Osteoblast (primary cell): Measurements from ENCODE around the gene GSTM3. TPM values are rescaled to one million over a fixed set of nuclear protein-coding genes. Genes with fewer than 3 reads are reported as not detected.

ENCODE experiments used
- DNase-seq: peaks from one replicate; pipeline ENCODE4 v3.0.0; 2011; ENCODE audit warnings: low spot score, mixed read lengths; ENCODE audit not compliant: insufficient read length; ENCODE audit errors: missing footprints
- H2AFZ ChIP-seq: 2 replicates; pipeline ENCODE4 v1.6.0; 2011; ENCODE audit warnings: mild to moderate bottlenecking, low read length
- H3K27ac ChIP-seq: 2 replicates; pipeline ENCODE4 v1.5.1; 2011; ENCODE audit warnings: mild to moderate bottlenecking, low read depth, low read length, moderate library complexity
- H3K27me3 ChIP-seq: 2 replicates; pipeline ENCODE4 v1.6.0; 2012; ENCODE audit warnings: mild to moderate bottlenecking, control low read depth, inconsistent platforms, low read length, moderate library complexity; ENCODE audit not compliant: insufficient read depth
- H3K36me3 ChIP-seq: 2 replicates; pipeline ENCODE4 v1.5.1; 2011; ENCODE audit warnings: mild to moderate bottlenecking, low read length, control low read depth, moderate library complexity; ENCODE audit not compliant: insufficient read depth
- H3K4me1 ChIP-seq: 2 replicates; pipeline ENCODE4 v1.5.1; 2011; ENCODE audit warnings: mild to moderate bottlenecking, low read length, control low read depth, moderate library complexity; ENCODE audit not compliant: insufficient read depth
- H3K4me2 ChIP-seq: 2 replicates; pipeline ENCODE4 v1.6.0; 2011; ENCODE audit warnings: mild to moderate bottlenecking, low read length; ENCODE audit not compliant: insufficient read depth
- H3K4me3 ChIP-seq: fragments of 200-600 bp; sonication (generic); 3 replicates; pipeline ENCODE4 v1.5.1; 2012; ENCODE audit warnings: mild to moderate bottlenecking, low read length, inconsistent platforms; ENCODE audit not compliant: insufficient read depth
- H3K79me2 ChIP-seq: 2 replicates; pipeline ENCODE4 v1.6.0; 2012; ENCODE audit warnings: mild to moderate bottlenecking, low read length, control low read depth, inconsistent platforms; ENCODE audit not compliant: insufficient read depth
- H3K9me3 ChIP-seq: 2 replicates; pipeline ENCODE4 v1.5.1; 2011; ENCODE audit warnings: low read depth, low read length, control low read depth
- H4K20me1 ChIP-seq: 2 replicates; pipeline ENCODE4 v1.6.0; 2012; ENCODE audit warnings: mild to moderate bottlenecking, low read length, control low read depth; ENCODE audit not compliant: insufficient read depth
- total RNA-seq: library from RNA; depleted of rRNA; stranded (reverse); fragments of >200 nt; gene quantifications from 2 replicates; pipeline ENCODE4 v1.2.3, GENCODE V29; 2012
- TF ChIP-seq, protein P1 (sequence below): IDR thresholded peaks from 2 replicates; pipeline ENCODE4 v1.5.1; 2011; ENCODE audit warnings: mild to moderate bottlenecking, low read depth, low read length, moderate library complexity; ENCODE audit errors: extremely low read depth

Gene GSTM3
- total RNA-seq, 1 donor: 49.9 TPM

DNA sequence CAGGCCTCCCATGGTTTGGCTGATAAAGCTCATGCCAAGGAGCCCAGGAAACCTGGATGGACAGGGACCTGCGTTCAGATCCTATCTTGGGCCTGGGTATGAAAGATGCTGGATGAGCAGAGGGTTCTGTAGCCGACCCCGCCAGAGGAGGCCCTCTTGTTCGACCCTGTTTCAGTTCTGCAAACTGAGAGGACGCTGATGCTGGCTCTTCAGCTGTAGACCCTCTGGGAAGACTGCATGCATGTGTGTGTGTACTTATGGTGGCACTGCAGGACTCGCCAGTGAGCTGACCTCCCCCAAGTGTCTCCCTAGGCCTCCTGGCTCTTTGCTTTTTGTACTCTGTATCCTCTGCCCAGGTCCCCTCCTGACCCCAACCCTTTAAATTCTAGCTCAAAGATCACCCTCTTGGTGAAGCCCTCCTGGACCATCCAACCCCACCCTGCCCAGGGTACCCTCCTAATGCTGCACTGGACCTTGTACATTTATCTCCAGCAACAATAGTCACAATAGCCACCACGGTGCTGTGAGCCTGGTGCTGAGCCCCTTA, 21.3 kb upstream of the GSTM3 start:
- no peak overlapping the region for H3K4me3 ChIP-seq
- H3K27ac ChIP-seq: no peak overlapping the region
- no peaks in the 10 kb centered on the region for H3K9me3 ChIP-seq

DNA sequence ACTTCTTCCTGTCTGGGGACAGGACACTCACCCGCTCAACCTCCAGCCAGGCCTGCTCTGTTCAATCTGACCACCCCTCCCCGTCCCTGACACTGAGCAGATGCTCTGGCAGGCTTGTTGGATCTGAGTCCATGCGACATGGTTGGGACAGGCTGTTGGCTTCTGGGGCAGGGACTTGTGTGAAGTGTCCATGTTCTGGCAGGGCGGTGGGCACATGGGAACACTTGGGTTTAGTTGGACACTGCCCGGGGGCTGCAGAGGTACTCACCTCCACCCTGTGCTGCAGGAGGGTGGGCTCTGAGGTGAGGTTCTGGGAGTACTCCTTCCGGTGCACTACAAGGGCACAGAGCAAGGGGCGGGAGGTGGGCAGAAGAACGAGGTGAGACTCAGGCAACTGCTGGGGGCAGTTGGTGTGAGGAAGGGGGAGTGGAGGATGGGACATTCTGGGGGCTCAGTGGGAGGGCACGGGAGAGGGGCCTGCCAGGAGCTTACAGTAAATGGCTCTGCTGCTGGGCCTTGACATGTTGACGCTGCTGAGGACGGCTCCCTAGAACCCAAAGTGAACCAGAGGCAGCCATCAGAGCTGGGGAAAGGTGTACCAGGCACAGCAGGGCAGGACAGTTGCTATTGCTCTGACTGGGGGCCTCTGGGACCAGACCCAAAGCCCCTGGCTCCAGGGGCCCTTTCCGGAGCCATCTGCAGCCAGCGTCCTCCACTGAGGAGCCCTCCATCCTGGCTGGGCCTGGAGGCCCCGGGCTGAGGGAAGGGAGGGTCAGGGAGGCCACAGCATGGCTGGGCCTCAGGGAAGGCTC, 20.6 kb upstream of the GSTM3 start:
- TF ChIP-seq, protein P1, sequence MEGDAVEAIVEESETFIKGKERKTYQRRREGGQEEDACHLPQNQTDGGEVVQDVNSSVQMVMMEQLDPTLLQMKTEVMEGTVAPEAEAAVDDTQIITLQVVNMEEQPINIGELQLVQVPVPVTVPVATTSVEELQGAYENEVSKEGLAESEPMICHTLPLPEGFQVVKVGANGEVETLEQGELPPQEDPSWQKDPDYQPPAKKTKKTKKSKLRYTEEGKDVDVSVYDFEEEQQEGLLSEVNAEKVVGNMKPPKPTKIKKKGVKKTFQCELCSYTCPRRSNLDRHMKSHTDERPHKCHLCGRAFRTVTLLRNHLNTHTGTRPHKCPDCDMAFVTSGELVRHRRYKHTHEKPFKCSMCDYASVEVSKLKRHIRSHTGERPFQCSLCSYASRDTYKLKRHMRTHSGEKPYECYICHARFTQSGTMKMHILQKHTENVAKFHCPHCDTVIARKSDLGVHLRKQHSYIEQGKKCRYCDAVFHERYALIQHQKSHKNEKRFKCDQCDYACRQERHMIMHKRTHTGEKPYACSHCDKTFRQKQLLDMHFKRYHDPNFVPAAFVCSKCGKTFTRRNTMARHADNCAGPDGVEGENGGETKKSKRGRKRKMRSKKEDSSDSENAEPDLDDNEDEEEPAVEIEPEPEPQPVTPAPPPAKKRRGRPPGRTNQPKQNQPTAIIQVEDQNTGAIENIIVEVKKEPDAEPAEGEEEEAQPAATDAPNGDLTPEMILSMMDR: no peak
- no peaks in the 10 kb centered on the region for H4K20me1 ChIP-seq
- H3K36me3 ChIP-seq: no peaks in the 10 kb centered on the region
- H3K9me3 ChIP-seq: no peaks in the 10 kb centered on the region
- peak; percentile 52 for DNase-seq
- no peak overlapping the region for H3K4me2 ChIP-seq
- no peak overlapping the region for H2AFZ ChIP-seq
- no peaks in the 10 kb centered on the region for H3K79me2 ChIP-seq
- H3K4me3 ChIP-seq: no peak overlapping the region
- H3K4me1 ChIP-seq: no peaks in the 10 kb centered on the region
- H3K27me3 ChIP-seq: peaks cover 2% of the 10 kb centered on the region
- no peak overlapping the region for H3K27ac ChIP-seq

More for the DNA sequence above, 21.3 kb upstream of the GSTM3 start:
- H3K79me2 ChIP-seq: no peaks in the 10 kb centered on the region
- no peak overlapping the region for H2AFZ ChIP-seq
- peak; percentile 68 for DNase-seq
- no peak overlapping the region for H3K4me2 ChIP-seq
- no peaks in the 10 kb centered on the region for H3K4me1 ChIP-seq
- peaks cover 2% of the 10 kb centered on the region for H3K27me3 ChIP-seq
- no peaks in the 10 kb centered on the region for H3K36me3 ChIP-seq
- H4K20me1 ChIP-seq: no peaks in the 10 kb centered on the region
- TF ChIP-seq, protein P1: no peak

- DNase-seq: peak; percentile 59
- H3K4me1 ChIP-seq: no peaks in the 10 kb centered on the region
- no peak overlapping the region for H3K27ac ChIP-seq
- no peak overlapping the region for H3K4me3 ChIP-seq
- H2AFZ ChIP-seq: no peak overlapping the region
- no peaks in the 10 kb centered on the region for H3K27me3 ChIP-seq
- no peaks in the 10 kb centered on the region for H3K36me3 ChIP-seq
- H3K9me3 ChIP-seq: no peaks in the 10 kb centered on the region
- H3K4me2 ChIP-seq: no peak overlapping the region
- H4K20me1 ChIP-seq: no peaks in the 10 kb centered on the region
- no peaks in the 10 kb centered on the region for H3K79me2 ChIP-seq
- TF ChIP-seq, protein P1: no peak
Observed at GRCh38 chr1:109760581-109761226, 19.9 kb upstream of the GSTM3 start.
